KMS-11 (cell line): ENCODE results near the gene CWC25.
"Not testable (repeated sequence)": the region's sequence is repeated elsewhere in the genome, so short reads cannot be mapped to it uniquely, and the experiment has no call there.

Experiments used
- H2AFZ ChIP-seq: fragments of 200-600 bp; sonication (generic); 2 replicates; pipeline ENCODE4 v1.6.1; 2016; ENCODE audit warnings: antibody characterized with exemption, mixed run types, low read depth
- H3K27ac ChIP-seq: fragments of 200-600 bp; sonication (generic); 2 replicates; pipeline ENCODE4 v1.6.1; 2016; ENCODE audit warnings: mild to moderate bottlenecking, mixed run types
- H3K27me3 ChIP-seq: fragments of 200-600 bp; sonication (generic); 2 replicates; pipeline ENCODE4 v1.6.1; 2017; ENCODE audit warnings: mild to moderate bottlenecking, low read depth, mixed run types, moderate library complexity; ENCODE audit not compliant: insufficient read depth
- H3K36me3 ChIP-seq: fragments of 200-600 bp; sonication (generic); 2 replicates; pipeline ENCODE4 v1.6.1; 2017; ENCODE audit warnings: mild to moderate bottlenecking, mixed run types; ENCODE audit not compliant: insufficient read depth
- H3K4me1 ChIP-seq: fragments of 200-600 bp; sonication (generic); 2 replicates; pipeline ENCODE4 v1.6.1; 2016; ENCODE audit warnings: mild to moderate bottlenecking, low read depth, mixed run types; ENCODE audit not compliant: poor library complexity, severe bottlenecking
- H3K4me2 ChIP-seq: fragments of 200-600 bp; sonication (generic); 2 replicates; pipeline ENCODE4 v1.7.0; 2016; ENCODE audit warnings: mild to moderate bottlenecking, mixed run types
- H3K4me3 ChIP-seq: fragments of 200-600 bp; sonication (generic); IDR thresholded peaks from 2 replicates; pipeline ENCODE4 v1.6.1; 2017; ENCODE audit warnings: low read depth, low read length, mixed read lengths; ENCODE audit not compliant: insufficient read depth
- H3K79me2 ChIP-seq: fragments of 200-600 bp; sonication (generic); 2 replicates; pipeline ENCODE4 v1.6.1; 2016; ENCODE audit warnings: low read depth, mixed run types; ENCODE audit not compliant: insufficient read depth
- H3K9ac ChIP-seq: fragments of 200-600 bp; sonication (generic); 2 replicates; pipeline ENCODE4 v1.6.1; 2016; ENCODE audit warnings: mild to moderate bottlenecking, mixed run types
- H4K20me1 ChIP-seq: fragments of 200-600 bp; sonication (generic); 2 replicates; pipeline ENCODE4 v1.6.1; 2016; ENCODE audit warnings: mild to moderate bottlenecking, mixed run types; ENCODE audit not compliant: insufficient read depth
- TF ChIP-seq, protein P1 (sequence below): fragments of 200-600 bp; sonication (generic); conservative IDR thresholded peaks from 2 replicates; pipeline ENCODE4 v1.6.1; 2017; ENCODE audit warnings: low read depth, mild to moderate bottlenecking, antibody characterized with exemption, low read length, moderate library complexity, mixed read lengths

CWC25 gene

DNA sequence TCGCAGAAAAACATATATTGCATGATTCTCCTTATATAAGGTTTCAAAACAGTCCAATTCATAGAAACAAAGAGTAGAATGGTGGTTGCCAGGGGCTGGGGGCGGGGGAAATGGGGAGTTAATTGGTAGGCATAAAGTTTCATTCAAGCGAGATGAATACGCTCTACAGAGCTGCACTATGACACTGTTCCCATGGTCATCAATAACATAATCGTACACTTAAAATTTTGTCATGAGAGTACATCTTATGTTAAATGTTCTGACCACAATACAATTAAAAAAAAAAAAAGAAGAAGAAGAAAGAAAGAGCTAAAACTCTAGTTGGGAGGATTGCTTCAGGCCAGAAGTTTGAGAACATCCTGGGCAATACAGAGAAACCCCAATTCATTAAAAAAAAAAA is 30.9 kb downstream of the CWC25 start:
- Histone ChIP-seq H4K20me1 (no peaks in the 10 kb centered on the region), H3K4me1 (peaks cover 38% of the 10 kb centered on the region), H3K79me2 (peaks cover 76% of the 10 kb centered on the region), H2AFZ (no peak overlapping the region), H3K36me3 (no peaks in the 10 kb centered on the region), H3K27me3 (no peaks in the 10 kb centered on the region), H3K9ac (no peak overlapping the region), H3K4me3 (no peak overlapping the region), H3K4me2 (no peak overlapping the region), H3K27ac (no peak overlapping the region)
- TF ChIP-seq, protein P1, sequence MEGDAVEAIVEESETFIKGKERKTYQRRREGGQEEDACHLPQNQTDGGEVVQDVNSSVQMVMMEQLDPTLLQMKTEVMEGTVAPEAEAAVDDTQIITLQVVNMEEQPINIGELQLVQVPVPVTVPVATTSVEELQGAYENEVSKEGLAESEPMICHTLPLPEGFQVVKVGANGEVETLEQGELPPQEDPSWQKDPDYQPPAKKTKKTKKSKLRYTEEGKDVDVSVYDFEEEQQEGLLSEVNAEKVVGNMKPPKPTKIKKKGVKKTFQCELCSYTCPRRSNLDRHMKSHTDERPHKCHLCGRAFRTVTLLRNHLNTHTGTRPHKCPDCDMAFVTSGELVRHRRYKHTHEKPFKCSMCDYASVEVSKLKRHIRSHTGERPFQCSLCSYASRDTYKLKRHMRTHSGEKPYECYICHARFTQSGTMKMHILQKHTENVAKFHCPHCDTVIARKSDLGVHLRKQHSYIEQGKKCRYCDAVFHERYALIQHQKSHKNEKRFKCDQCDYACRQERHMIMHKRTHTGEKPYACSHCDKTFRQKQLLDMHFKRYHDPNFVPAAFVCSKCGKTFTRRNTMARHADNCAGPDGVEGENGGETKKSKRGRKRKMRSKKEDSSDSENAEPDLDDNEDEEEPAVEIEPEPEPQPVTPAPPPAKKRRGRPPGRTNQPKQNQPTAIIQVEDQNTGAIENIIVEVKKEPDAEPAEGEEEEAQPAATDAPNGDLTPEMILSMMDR, result no peak

DNA sequence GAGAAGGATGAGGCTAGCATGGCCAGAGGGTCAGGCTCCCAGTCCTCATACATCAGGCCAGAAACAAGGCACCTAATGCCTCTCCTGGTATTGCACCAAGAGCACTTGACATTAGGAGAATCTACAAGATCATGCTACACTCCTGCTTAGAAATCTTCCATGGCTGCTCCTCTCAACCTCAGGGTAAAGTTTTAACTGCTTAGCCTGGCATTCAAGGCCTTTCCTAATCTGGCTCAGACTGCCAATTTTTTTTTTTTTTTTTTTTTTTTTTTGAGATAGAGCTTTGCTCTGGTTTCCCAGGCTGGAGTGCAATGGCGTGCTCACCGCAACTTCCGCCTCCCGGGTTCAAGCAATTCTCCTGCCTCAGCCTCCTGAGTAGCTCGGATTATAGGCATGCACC is 34.0 kb downstream of the CWC25 start:
- peaks cover 48% of the 10 kb centered on the region for H3K79me2 ChIP-seq
- no peak overlapping the region for H3K27ac ChIP-seq
- no peaks in the 10 kb centered on the region for H3K36me3 ChIP-seq
- no peaks in the 10 kb centered on the region for H4K20me1 ChIP-seq
- no peak overlapping the region for H2AFZ ChIP-seq
- no peaks in the 10 kb centered on the region for H3K27me3 ChIP-seq
- H3K9ac ChIP-seq, result no peak overlapping the region
- TF ChIP-seq, protein P1, result no peak
- H3K4me3 ChIP-seq, result no peak overlapping the region
- H3K4me2 ChIP-seq, result no peak overlapping the region
- H3K4me1 ChIP-seq, result peaks cover 15% of the 10 kb centered on the region

DNA sequence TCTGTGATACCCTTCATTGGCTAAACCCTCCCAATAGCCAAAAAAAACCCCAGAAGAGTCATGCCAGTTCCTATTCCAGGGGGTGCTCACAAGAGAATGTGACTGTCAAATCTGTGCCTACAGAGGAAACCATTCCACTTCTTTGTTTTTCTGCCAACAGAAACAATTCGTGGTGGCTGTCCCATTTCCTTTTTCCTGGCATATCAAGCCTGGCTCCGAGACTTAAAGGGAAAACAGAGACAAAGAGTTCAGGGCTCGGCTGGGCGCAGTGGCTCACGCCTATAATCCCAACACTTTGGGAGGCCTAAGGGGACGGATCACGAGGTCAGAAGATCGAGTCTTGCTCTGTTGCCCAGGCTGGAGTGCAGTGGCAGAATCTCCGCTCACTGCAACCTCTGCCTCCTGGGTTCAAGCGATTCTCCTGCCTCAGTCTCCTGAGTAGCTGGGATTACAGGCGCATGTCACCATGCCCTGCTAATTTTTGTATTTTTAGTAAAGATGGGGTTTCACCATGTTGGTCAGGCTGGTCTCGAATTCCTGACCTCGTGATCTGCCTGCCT is 34.9 kb downstream of the CWC25 start:
- not testable (repeated sequence) for H3K4me1 ChIP-seq, H3K27me3 ChIP-seq, H2AFZ ChIP-seq, H3K36me3 ChIP-seq, H3K4me3 ChIP-seq, H3K4me2 ChIP-seq, H3K9ac ChIP-seq, H3K27ac ChIP-seq, H4K20me1 ChIP-seq
- peaks cover 39% of the 10 kb centered on the region for H3K79me2 ChIP-seq

DNA sequence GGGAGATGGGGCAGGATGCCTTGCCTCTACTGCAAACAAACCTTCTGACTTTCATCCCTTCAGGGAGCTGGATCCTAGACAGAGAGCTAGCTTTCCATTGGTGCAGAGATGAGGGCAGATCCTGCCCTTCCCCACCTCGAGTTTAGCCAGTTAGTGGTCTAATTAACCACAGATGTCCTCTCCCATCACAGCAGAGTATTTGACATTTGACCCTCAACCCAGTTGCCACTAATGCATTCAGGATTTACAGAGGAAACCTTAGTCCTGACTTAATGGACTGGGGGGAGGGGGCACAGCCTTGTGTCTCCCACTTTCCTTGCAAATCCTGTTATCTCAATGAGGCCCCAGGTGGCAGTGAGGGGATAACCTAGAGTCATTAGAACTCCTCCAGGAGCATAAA is 35.9 kb downstream of the CWC25 start:
- Histone ChIP-seq H3K4me2 (no peak overlapping the region), H3K4me1 (peaks cover 2% of the 10 kb centered on the region), H4K20me1 (no peaks in the 10 kb centered on the region), H3K79me2 (peaks cover 32% of the 10 kb centered on the region; the same call in 1 of the 2 replicates), H3K4me3 (no peak overlapping the region), H3K36me3 (peaks cover 4% of the 10 kb centered on the region; the same call in 1 of the 2 replicates), H3K9ac (no peak overlapping the region), H2AFZ (no peak overlapping the region), H3K27me3 (no peaks in the 10 kb centered on the region), H3K27ac (no peak overlapping the region)
- TF ChIP-seq, protein P1, result no peak

DNA sequence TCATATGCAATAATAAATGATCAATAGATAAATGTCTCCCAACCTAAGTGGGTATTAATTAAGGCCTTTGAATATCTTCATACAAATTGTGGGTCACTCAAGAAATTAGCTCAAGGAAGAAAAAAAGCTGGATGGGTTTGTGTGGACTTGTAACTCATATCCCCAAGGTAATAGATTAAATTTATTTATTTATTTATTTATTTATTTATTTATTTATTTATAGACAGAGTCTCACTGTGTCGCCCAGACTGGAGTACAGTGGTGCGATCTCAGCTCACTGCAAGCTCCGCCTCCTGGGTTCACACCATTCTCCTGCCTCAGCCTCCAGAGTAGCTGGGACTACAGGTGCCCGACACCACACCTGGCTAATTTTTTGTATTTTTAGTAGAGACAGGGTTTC is 37.1 kb downstream of the CWC25 start:
- not testable (repeated sequence) for H3K4me2 ChIP-seq, H4K20me1 ChIP-seq, H3K27ac ChIP-seq, H3K4me3 ChIP-seq, H3K9ac ChIP-seq, H3K4me1 ChIP-seq, H3K27me3 ChIP-seq, H2AFZ ChIP-seq, H3K36me3 ChIP-seq
- peaks cover 22% of the 10 kb centered on the region; the same call in 1 of the 2 replicates for H3K79me2 ChIP-seq
